A204.1 (cell line): Measurements from ENCODE around the gene SRSF11.
A peak's percentile ranks its signal among the peaks of the same experiment; 100 is the strongest.

ENCODE experiments used
- FAIRE-seq: peaks from 2 replicates; lab custom pipeline; 2012; peaks lifted over from hg19 to GRCh38; lab: Jason Lieb, UNC

SRSF11 gene

GRCh38 chr1:70222716-70223235 lies 1.6 kb downstream of the SRSF11 start:
- peak; percentile 40 for FAIRE-seq

DNA sequence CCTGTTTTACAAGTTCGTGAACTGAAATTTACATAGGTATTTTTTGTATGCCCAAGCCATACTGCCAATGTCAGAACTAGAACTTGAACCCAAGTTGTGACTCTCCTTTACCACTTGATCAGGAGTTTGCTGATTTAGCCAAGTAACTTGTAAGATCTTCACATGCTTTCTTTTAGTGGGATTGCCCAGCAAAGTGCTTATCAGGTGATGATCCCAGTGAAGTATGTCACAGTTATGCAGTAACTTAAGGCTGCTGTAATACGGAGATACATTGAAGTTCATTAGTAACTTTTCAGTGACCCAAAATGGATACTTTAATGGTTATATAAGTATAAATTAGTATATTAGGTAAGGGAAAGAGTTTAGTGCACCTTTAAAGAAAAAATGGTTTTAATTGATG lies 3.8 kb downstream of the SRSF11 start:
- FAIRE-seq = no peak

DNA sequence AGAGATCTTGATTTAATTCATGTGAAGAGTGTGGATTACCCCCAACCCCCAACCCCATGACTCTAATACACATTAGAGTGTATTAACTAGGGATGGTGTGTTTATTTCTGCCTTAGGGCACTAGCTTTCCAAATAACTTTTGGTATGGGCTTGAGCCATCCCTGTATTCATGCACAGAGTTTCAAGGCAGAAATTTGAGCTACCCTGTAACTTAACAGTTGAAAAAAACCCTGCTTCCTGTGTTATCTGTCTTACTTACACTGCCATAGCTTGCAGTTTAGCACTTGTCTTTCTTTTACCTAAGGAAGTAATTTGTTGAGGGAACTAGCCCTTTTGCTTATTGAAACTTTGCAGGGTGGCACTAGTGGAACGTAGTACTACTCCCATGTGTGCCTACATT lies 6.3 kb downstream of the SRSF11 start:
- FAIRE-seq = no peak

- no peak for FAIRE-seq
Measured at GRCh38 chr1:70228670-70229069, 7.5 kb downstream of the SRSF11 start.

GRCh38 chr1:70231475-70231874 lies 10.3 kb downstream of the SRSF11 start:
- no peak for FAIRE-seq

DNA sequence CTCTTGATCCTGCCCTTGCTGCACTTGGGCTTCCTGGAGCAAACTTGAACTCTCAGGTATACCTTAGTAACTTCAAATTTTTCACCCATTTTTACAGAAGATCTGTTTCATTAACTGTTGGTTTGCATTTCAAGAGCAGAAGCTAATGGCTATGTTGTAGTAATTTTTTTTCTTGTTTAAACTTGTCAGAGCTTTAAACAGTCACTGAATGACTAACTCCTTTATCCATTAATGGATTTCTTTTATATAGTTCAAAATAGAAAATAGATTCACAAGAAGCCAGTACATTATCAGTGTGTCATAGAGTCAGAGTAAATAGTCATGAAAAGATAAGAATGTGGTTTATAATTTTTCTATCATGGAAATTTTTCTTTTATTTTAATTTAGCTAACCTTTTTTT lies 13.6 kb downstream of the SRSF11 start:
- peak; percentile 49 for FAIRE-seq

DNA sequence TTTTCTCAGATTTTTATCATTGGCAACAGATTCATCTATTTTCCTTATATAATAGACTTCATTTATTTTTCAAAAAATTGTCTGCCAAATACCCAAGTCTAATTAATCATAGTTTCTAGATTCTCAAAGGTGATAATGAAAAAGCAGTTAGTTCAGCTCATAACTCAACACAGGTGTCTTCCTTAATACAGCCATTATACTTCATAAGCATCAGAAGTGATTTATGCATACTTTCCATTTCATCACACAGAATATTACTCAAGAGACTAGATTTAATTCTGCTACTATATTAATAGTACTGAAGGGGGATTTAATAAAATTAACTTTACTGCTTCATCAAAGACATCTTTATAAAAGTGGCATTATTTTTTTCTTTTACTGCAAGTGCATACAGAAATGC lies 18.8 kb downstream of the SRSF11 start:
- FAIRE-seq = peak; percentile 32

DNA sequence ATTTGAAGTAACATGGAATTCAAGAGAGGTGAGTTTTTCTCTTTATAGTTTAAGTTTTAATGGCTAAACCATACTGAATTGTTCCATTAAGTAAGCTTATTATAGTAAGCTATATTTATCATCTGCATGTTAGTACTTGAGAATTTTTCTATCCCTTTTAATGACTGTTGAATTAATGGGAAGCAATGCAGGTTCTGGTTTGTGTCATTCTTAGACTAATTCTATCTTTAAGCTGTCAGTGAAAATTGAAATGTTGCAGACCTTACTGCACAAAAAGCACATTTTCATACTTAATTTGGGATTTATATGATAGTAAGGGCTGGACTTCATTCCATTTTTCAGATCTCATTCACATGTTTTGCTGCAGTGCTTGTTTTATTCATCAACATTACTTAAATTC lies 25.9 kb downstream of the SRSF11 start:
- no peak for FAIRE-seq

DNA sequence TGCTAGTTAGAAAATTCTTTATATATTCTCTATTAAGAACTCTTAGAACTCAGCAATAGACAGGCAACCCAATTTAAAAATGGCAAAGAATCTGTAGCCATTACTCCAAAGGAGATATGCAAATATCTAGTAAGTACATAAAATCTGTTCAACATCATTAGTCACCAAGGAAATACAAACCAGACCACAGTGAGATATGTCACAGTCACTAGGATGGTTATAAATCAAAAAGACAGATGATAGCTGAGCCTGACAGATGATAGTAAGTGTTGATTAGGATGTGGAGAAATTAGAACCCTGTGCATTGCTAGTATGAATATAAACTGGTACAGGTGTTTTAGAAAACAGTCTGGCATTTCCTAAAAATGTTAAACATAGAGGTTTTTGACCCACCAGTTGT lies 26.6 kb downstream of the SRSF11 start:
- FAIRE-seq = no peak

- no peak for FAIRE-seq
Measured at GRCh38 chr1:70248729-70249128, 27.5 kb downstream of the SRSF11 start.

DNA sequence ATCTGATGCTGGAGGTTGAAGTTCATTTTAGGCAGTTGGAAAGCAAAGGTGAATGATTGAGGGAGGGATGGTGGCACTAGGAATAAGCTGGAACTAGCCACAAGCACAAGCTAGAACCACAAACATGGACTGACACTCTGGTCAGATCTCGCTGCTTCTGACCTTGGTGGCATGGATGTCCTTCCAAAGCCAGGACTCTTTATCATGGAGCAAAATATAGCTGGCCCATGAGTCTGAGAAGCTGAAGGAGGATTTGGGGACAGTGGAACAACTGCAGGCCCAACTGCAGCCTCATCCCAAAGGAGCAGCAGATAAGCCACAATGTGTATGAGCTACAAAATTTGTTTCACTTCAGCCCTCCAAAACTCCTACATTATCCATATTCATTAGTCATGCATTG lies 35.5 kb downstream of the SRSF11 start:
- no peak for FAIRE-seq

DNA sequence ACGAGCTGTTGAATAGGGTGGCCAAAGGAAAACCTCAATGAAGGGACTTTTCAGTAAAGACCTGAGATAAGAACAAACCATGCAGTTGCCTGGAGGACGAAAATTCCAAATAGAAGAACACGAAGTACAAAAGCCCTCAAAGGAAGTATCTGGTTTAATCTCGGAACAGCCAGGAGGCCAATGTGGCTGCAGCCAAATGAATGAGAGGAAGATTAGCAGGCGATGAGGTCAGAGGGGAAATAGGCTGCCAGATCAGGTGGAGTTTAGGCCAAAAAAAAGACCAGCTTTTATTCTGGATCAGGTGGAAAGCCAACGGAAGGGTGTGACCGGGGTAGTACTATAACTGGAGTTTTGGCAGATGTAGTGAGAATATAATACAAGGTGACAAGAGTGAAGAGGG lies 43.7 kb downstream of the SRSF11 start:
- no peak for FAIRE-seq

GRCh38 chr1:70265946-70266345 lies 44.8 kb downstream of the SRSF11 start:
- no peak for FAIRE-seq

- FAIRE-seq = no peak
Measured at GRCh38 chr1:70277875-70278274, 56.7 kb downstream of the SRSF11 start.

GRCh38 chr1:70278710-70279109 lies 57.5 kb downstream of the SRSF11 start:
- no peak for FAIRE-seq

DNA sequence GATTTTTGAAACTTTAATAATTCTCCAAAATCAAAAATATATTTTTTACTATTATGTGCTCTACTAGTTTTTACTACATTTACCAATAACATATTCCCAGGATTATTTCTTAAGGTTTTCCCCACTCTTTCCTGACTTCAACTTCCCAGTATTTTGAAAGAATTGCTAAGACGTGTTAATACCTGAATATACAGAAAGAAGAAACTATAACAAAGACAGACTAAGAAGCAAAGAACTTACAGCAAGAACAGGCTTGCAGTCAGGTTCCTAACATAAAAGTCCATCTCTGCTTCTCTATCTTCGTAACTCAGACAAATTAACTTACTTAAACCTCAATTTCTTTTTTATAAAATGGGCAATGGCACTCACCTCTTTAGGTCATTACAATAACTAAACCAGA lies 63.2 kb downstream of the SRSF11 start:
- FAIRE-seq = peak; percentile 80

GRCh38 chr1:70286453-70286852 lies 65.3 kb downstream of the SRSF11 start:
- no peak for FAIRE-seq

GRCh38 chr1:70288166-70288565 lies 67.0 kb downstream of the SRSF11 start:
- no peak for FAIRE-seq

- FAIRE-seq = no peak
Measured at GRCh38 chr1:70290218-70290617, 69.0 kb downstream of the SRSF11 start.

DNA sequence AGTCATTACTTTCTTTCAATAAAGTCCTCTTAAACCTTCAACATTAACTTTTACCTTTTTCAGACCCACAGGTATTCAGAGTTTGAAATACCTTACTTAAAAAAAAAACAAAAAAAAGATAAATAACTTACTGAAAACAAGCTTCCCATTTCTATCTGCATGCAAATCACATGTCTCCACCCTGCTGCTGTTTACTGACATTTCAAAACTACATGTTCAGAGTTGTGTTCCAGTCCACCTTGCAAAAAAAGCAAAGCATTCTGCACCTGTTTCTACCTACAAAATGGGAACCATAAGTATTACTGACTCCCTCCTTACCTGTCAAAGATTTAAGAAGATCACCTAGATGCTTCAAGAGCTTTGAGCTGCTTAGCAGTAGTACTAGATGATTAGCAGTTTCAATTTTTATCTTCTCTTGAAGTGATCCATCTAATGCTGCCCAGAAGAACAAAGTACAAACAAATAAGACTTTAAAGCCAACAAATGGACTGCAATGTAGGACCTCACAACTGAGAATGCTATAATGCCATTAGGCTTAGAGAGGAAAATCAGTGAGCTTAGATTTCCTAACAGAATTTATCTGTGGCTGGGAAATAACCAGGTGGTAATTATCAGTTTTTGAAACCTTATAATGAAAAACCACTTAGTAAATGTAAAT lies 72.1 kb downstream of the SRSF11 start:
- FAIRE-seq = no peak

- FAIRE-seq = no peak
Measured at GRCh38 chr1:70295749-70296148, 74.6 kb downstream of the SRSF11 start.

- FAIRE-seq = no peak
Measured at GRCh38 chr1:70299472-70299871, 78.3 kb downstream of the SRSF11 start.
